Sigmoid colon (tissue), 7 donors: ENCODE results near the gene FARP2. TPM values are rescaled to one million over a fixed set of nuclear protein-coding genes. Genes with fewer than 3 reads are reported as not detected.

Source experiments
- DNase-seq: peaks from one replicate; pipeline ENCODE4 v3.0.0-alpha.2; 2019
- H3K27ac ChIP-seq, 4 donors: fragments of 200-600 bp; sonication (generic); one replicate each; pipeline ENCODE4 v1.5.1; 2016 to 2019; ENCODE audit warnings: mild to moderate bottlenecking in 1 of 4
- H3K27me3 ChIP-seq, 3 donors: fragments of 200-600 bp; sonication (generic); one replicate each; pipeline ENCODE4 v1.5.1; 2019; ENCODE audit warnings: mild to moderate bottlenecking in 1 of 3
- H3K36me3 ChIP-seq, 4 donors: fragments of 200-600 bp; sonication (generic); one replicate each; pipeline ENCODE4 v1.5.1; 2016 to 2019
- H3K4me1 ChIP-seq, 4 donors: fragments of 200-600 bp; sonication (generic); one replicate each; pipeline ENCODE4 v1.5.1; 2017 to 2019
- H3K4me3 ChIP-seq, 4 donors: fragments of 200-600 bp; sonication (generic); one replicate each; pipeline ENCODE4 v1.5.1; 2017 to 2019; ENCODE audit warnings: mild to moderate bottlenecking in 2 of 4, moderate library complexity in 1 of 4
- H3K9me3 ChIP-seq, 4 donors: fragments of 200-600 bp in 3 of 4; sonication (generic) in 3 of 4; one replicate each; pipeline versions ENCODE4 v1.5.1 to v1.6.1; 2013 to 2019
- EP300 ChIP-seq, 4 donors: sonication (generic); formaldehyde crosslinking; IDR thresholded peaks; one replicate each; pipeline ENCODE4 v1.6.1; 2017; ENCODE audit warnings: antibody characterized with exemption in 4 of 4
- POLR2A ChIP-seq, 2 donors: fragments of 450-650 bp; IDR thresholded peaks; one replicate each; pipeline ENCODE4 v1.6.1; 2016; ENCODE audit warnings: antibody characterized with exemption in 2 of 2, mild to moderate bottlenecking in 2 of 2, moderate library complexity in 2 of 2
- POLR2AphosphoS5 ChIP-seq, 4 donors: sonication (generic); formaldehyde crosslinking; IDR thresholded peaks; one replicate each; pipeline ENCODE4 v1.6.1; 2017; ENCODE audit warnings: antibody characterized with exemption in 4 of 4
- WGBS, 2 donors: extraction: QIAGEN DNeasy Blood & Tissue Kit; methylation state at CpG; one replicate each; pipeline ENCODE4 v1.1.7; 2013; 5-methylcytosine and 5-hydroxymethylcytosine counted together
- intact Hi-C: fragments of 100-400 bp; cut with DNase I; formaldehyde crosslinking; loops from one replicate; pipeline ENCODE4 v1.15.1; 2023
- polyA plus RNA-seq, 3 donors: library from polyadenylated mRNA; stranded (reverse); fragments of 200-250 nt; gene quantifications; one replicate each; pipeline ENCODE4 v1.2.3, GENCODE V29; 2013
- total RNA-seq, 4 donors: library from RNA; depleted of rRNA; stranded (reverse); fragments of >200 nt; gene quantifications; one replicate each; pipeline ENCODE4 v1.1.0, GENCODE V29; 2016
- TF ChIP-seq, protein P1 (sequence below), 4 experiments: fragments of 450-650 bp in 3 of 4; fragments of 200-600 bp in 1 of 4; IDR thresholded peaks; one replicate each; pipeline ENCODE4 v1.5.1; 2016 to 2019; ENCODE audit warnings: antibody characterized with exemption in 4 of 4, mild to moderate bottlenecking in 3 of 4, moderate library complexity in 2 of 4
- donor health status: healthy with polysubstance abuse.
- donor health status: Bipolar disorder and iron deficiency.
- donor health status: healthy.

The FARP2 gene
- total and polyA plus RNA-seq, 7 donors, result 19.3 to 41.6 (median 28.5) TPM

- H3K36me3 ChIP-seq, result peaks cover 0 to 29% (median 9%) of the 10 kb centered on the region in 4 donors
- whole genome bisulfite sequencing, 2 donors, result 87 to 93% methylated on average over 3 of the region's 3 CpGs
- H3K27me3 ChIP-seq, result no peaks in the 10 kb centered on the region
- H3K4me3 ChIP-seq, result no peak overlapping the region
- DNase-seq, result no peak
- H3K27ac ChIP-seq, result no peak overlapping the region
- H3K9me3 ChIP-seq, result no peaks in the 10 kb centered on the region
- intact Hi-C loops, result no loop called here
- TF ChIP-seq, protein P1, sequence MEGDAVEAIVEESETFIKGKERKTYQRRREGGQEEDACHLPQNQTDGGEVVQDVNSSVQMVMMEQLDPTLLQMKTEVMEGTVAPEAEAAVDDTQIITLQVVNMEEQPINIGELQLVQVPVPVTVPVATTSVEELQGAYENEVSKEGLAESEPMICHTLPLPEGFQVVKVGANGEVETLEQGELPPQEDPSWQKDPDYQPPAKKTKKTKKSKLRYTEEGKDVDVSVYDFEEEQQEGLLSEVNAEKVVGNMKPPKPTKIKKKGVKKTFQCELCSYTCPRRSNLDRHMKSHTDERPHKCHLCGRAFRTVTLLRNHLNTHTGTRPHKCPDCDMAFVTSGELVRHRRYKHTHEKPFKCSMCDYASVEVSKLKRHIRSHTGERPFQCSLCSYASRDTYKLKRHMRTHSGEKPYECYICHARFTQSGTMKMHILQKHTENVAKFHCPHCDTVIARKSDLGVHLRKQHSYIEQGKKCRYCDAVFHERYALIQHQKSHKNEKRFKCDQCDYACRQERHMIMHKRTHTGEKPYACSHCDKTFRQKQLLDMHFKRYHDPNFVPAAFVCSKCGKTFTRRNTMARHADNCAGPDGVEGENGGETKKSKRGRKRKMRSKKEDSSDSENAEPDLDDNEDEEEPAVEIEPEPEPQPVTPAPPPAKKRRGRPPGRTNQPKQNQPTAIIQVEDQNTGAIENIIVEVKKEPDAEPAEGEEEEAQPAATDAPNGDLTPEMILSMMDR (IDR thresholded peaks at IDR 0.05), result no peak
- TF ChIP-seq POLR2A (IDR thresholded peaks at IDR 0.05) (no peak), EP300 (IDR thresholded peaks at IDR 0.05) (no peak), POLR2AphosphoS5 (IDR thresholded peaks at IDR 0.05) (no peak)
- H3K4me1 ChIP-seq, result no peaks in the 10 kb centered on the region
These were observed 119.2 kb downstream of the FARP2 start for GRCh38 chr2:241475267-241475666.

DNA sequence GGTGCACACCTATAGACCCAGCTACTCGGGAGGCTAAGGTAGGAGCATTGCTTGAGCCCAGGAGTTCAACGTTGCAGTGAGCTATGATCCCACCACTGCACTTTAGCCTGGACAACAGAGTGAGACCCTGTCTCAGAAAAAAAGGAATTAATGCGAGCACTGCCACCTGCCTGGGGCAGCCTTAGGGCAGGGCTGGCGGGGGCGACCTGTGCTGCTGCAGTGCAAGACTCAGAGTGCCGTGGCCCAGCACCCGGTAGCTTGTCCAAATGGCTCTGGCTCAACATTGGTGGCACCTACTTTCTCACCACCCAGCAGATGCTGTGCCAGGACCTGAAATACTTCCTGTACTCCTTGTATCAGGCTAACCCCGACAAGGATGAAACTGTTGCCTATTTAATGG lies 122.1 kb downstream of the FARP2 start:
- 89 to 91% methylated on average over 8 of the region's 8 CpGs for WGBS, 2 donors
- Histone ChIP-seq H3K9me3 (no peaks in the 10 kb centered on the region), H3K4me3 (no peak overlapping the region), H3K27me3 (no peaks in the 10 kb centered on the region), H3K27ac (no peak overlapping the region), H3K36me3 (peaks cover 0 to 29% (median 9%) of the 10 kb centered on the region in 4 donors), H3K4me1 (no peaks in the 10 kb centered on the region)
- no peak for DNase-seq
- intact Hi-C loops, result no loop called here
- TF ChIP-seq, protein P1 (IDR thresholded peaks at IDR 0.05), result no peak
- TF ChIP-seq EP300 (IDR thresholded peaks at IDR 0.05) (no peak), POLR2A (IDR thresholded peaks at IDR 0.05) (no peak), POLR2AphosphoS5 (IDR thresholded peaks at IDR 0.05) (no peak)

- H3K27me3 ChIP-seq, result no peaks in the 10 kb centered on the region
- intact Hi-C loops, result no loop called here
- H3K4me3 ChIP-seq, result no peak overlapping the region
- DNase-seq, result no peak
- H3K27ac ChIP-seq, result no peak overlapping the region
- 90 to 95% methylated on average over 18 of the region's 18 CpGs for WGBS, 2 donors
- no peaks in the 10 kb centered on the region for H3K4me1 ChIP-seq
- H3K9me3 ChIP-seq, result no peaks in the 10 kb centered on the region
- TF ChIP-seq POLR2A (IDR thresholded peaks at IDR 0.05) (no peak), EP300 (IDR thresholded peaks at IDR 0.05) (no peak), POLR2AphosphoS5 (IDR thresholded peaks at IDR 0.05) (no peak)
- TF ChIP-seq, protein P1 (IDR thresholded peaks at IDR 0.05), result no peak
- peaks cover 0 to 29% (median 9%) of the 10 kb centered on the region in 4 donors for H3K36me3 ChIP-seq
These were observed 123.2 kb downstream of the FARP2 start for GRCh38 chr2:241479026-241479898.

- DNase-seq, result no peak
- Histone ChIP-seq H3K27ac (no peak overlapping the region), H3K36me3 (peaks cover 0 to 26% (median 9%) of the 10 kb centered on the region in 4 donors), H3K4me1 (no peaks in the 10 kb centered on the region), H3K9me3 (no peaks in the 10 kb centered on the region), H3K4me3 (no peak overlapping the region), H3K27me3 (no peaks in the 10 kb centered on the region)
- no peak for TF ChIP-seq POLR2A (IDR thresholded peaks at IDR 0.05)
- TF ChIP-seq POLR2AphosphoS5 (IDR thresholded peaks at IDR 0.05), result no peak
- no peak for TF ChIP-seq EP300 (IDR thresholded peaks at IDR 0.05)
- TF ChIP-seq, protein P1 (IDR thresholded peaks at IDR 0.05), result no peak
- intact Hi-C loops, result no loop called here
- 100% methylated on average over 1 of the region's 1 CpG for WGBS, 2 donors
These were observed 125.6 kb downstream of the FARP2 start for GRCh38 chr2:241481687-241482086.
